T1000 (cell line): ENCODE data around the gene SUPT16H.

ENCODE experiments used
- DNase-seq: peaks from one replicate; lab custom pipeline; 2025; ENCODE audit warnings: mixed read lengths; lab: John Stamatoyannopoulos, UW

Gene SUPT16H

GRCh38 chr14:21302013-21302835 lies 81.6 kb downstream of the SUPT16H start:
- no peak for DNase-seq
